HepG2 (cell line): ENCODE data around the gene IL1A. TPM values are rescaled to one million over a fixed set of nuclear protein-coding genes. Genes with fewer than 3 reads are reported as not detected.

Experiments
- ATAD3A ChIP-seq: sonication (generic); formaldehyde crosslinking; IDR thresholded peaks from 2 replicates; pipeline ENCODE4 v1.4.0; 2020; ENCODE audit warnings: missing genetic modification reagents
- BRD4 ChIP-seq: sonication (generic); formaldehyde crosslinking; IDR thresholded peaks from 2 replicates; pipeline ENCODE4 v1.4.0; 2020; ENCODE audit warnings: missing genetic modification reagents
- BRF2 ChIP-seq: sonication (generic); formaldehyde crosslinking; IDR thresholded peaks from 2 replicates; pipeline ENCODE4 v1.8.1; 2022; ENCODE audit warnings: mild to moderate bottlenecking, missing genetic modification reagents
- CBFB ChIP-seq: sonication (generic); formaldehyde crosslinking; IDR thresholded peaks from 2 replicates; pipeline ENCODE4 v1.4.0; 2020; ENCODE audit warnings: missing genetic modification reagents
- DNMT1 ChIP-seq: sonication (generic); formaldehyde crosslinking; IDR thresholded peaks from 2 replicates; pipeline ENCODE4 v1.5.1; 2020; ENCODE audit warnings: mild to moderate bottlenecking, missing genetic modification reagents
- FOXK2 ChIP-seq: fragments of 450-650 bp; IDR thresholded peaks from 2 replicates; pipeline ENCODE4 v1.6.1; 2016
- HHEX ChIP-seq: IDR thresholded peaks from 2 replicates; pipeline ENCODE4 v1.6.1; 2016; ENCODE audit warnings: control low read depth
- HOXD1 ChIP-seq: sonication (generic); formaldehyde crosslinking; IDR thresholded peaks from 2 replicates; pipeline ENCODE4 v1.5.0; 2020; ENCODE audit warnings: missing genetic modification reagents
- MTERF4 ChIP-seq: sonication (generic); formaldehyde crosslinking; IDR thresholded peaks from 2 replicates; pipeline ENCODE4 v1.8.0; 2023; ENCODE audit warnings: mild to moderate bottlenecking, missing genetic modification reagents
- NBN ChIP-seq: fragments of 450-650 bp; conservative IDR thresholded peaks from 2 replicates; pipeline ENCODE4 v1.6.1; 2017
- ONECUT2 ChIP-seq: sonication (generic); formaldehyde crosslinking; IDR thresholded peaks from 2 replicates; pipeline ENCODE4 v1.4.0; 2020; ENCODE audit warnings: missing genetic modification reagents
- PCBP2 ChIP-seq: fragments of 200-400 bp; formaldehyde crosslinking; optimal IDR thresholded peaks from 2 replicates; pipeline ENCODE3; 2018; ENCODE audit warnings: low read length, low read depth; ENCODE audit not compliant: poor library complexity, severe bottlenecking
- PPARG ChIP-seq: conservative IDR thresholded peaks from 2 replicates; pipeline ENCODE4 v1.6.1; 2016; ENCODE audit warnings: missing biosample characterization, missing genetic modification reagents
- PRDM10 ChIP-seq: sonication (generic); formaldehyde crosslinking; IDR thresholded peaks from 2 replicates; pipeline ENCODE4 v1.4.0; 2020; ENCODE audit warnings: low read depth, missing genetic modification reagents
- PRDM4 ChIP-seq: sonication (generic); formaldehyde crosslinking; IDR thresholded peaks from 2 replicates; pipeline ENCODE4 v1.9.0; 2021; ENCODE audit warnings: missing genetic modification reagents, borderline replicate concordance
- REXO4 ChIP-seq: sonication (generic); formaldehyde crosslinking; IDR thresholded peaks from 2 replicates; pipeline ENCODE4 v1.8.0; 2022; ENCODE audit warnings: missing genetic modification reagents, mild to moderate bottlenecking, borderline replicate concordance
- RFX5 ChIP-seq: IDR thresholded peaks from 2 replicates; pipeline ENCODE4 v1.6.1; 2011; ENCODE audit warnings: low read depth, low read length, improper control_type of control experiment
- RXRB ChIP-seq: IDR thresholded peaks from 2 replicates; pipeline ENCODE4 v1.6.1; 2016; ENCODE audit warnings: borderline replicate concordance, missing genetic modification reagents, missing compliant biosample characterization
- SALL2 ChIP-seq: sonication (generic); formaldehyde crosslinking; IDR thresholded peaks from 2 replicates; pipeline ENCODE4 v1.8.1; 2023; ENCODE audit warnings: mild to moderate bottlenecking, missing genetic modification reagents, inconsistent platforms
- SMYD3 ChIP-seq: sonication (generic); formaldehyde crosslinking; IDR thresholded peaks from 2 replicates; pipeline ENCODE4 v1.8.1; 2023; ENCODE audit warnings: mild to moderate bottlenecking, missing genetic modification reagents
- TGIF2 ChIP-seq: IDR thresholded peaks from 2 replicates; pipeline ENCODE4 v1.6.1; 2016; ENCODE audit warnings: control low read depth, missing compliant biosample characterization
- THAP7 ChIP-seq: sonication (generic); formaldehyde crosslinking; IDR thresholded peaks from 2 replicates; pipeline ENCODE4 v1.8.1; 2023; ENCODE audit warnings: mild to moderate bottlenecking, missing genetic modification reagents
- ZSCAN30 ChIP-seq: sonication (generic); formaldehyde crosslinking; IDR thresholded peaks from 2 replicates; pipeline ENCODE4 v1.5.0; 2020; ENCODE audit warnings: mild to moderate bottlenecking, missing genetic modification reagents
- polyA plus RNA-seq, 8 experiments: library from polyadenylated mRNA; depleted of rRNA in 3 of 8; stranded (reverse) in 7 of 8; unstranded in 1 of 8; fragments of >200 nt; fragmentation: Illumina TruSeq in 4 of 8; extraction: Trizol in 4 of 8; gene quantifications; 2 replicates each; pipeline versions ENCODE4 v1.2.1 to v1.2.3, GENCODE V29; 2011 to 2016; ENCODE audit warnings: low read depth in 4 of 8, missing spikeins in 1 of 8, mixed read lengths in 1 of 8; ENCODE audit not compliant: insufficient read depth in 1 of 8
- total RNA-seq, 5 experiments: library from RNA; depleted of rRNA; stranded (reverse); fragments of >200 nt; fragmentation: Illumina TruSeq; extraction: Trizol; gene quantifications; 2 replicates each; pipeline ENCODE4 v1.2.3, GENCODE V29; 2016; ENCODE audit warnings: low read depth in 1 of 5

Gene IL1A
- total and polyA plus RNA-seq, 2 of the 13 experiments (the other 11 are each of a cell fraction or from before 2014, with no cell fraction given), result not detected

GRCh38 chr2:112726487-112727190, 57.7 kb downstream of the IL1A start (continued):
- TF ChIP-seq PRDM4 (no peak), TGIF2 (CRISPR knock-in tag) (peak; percentile 0; the same call in 1 of the 2 replicates), BRF2 (CRISPR knock-in tag) (no peak), FOXK2 (no peak), PPARG (peak; percentile 43; the same call in 1 of the 2 replicates), SALL2 (CRISPR knock-in tag) (no peak; the same call in 1 of the 2 replicates), PCBP2 (no peak), BRD4 (no peak), ZSCAN30 (CRISPR knock-in tag) (no peak), ONECUT2 (CRISPR knock-in tag) (no peak), NBN (no peak), HOXD1 (CRISPR knock-in tag) (no peak), MTERF4 (CRISPR knock-in tag) (peak; percentile 86), DNMT1 (CRISPR knock-in tag) (no peak; the same call in 1 of the 2 replicates), CBFB (CRISPR knock-in tag) (peak; percentile 53; the same call in 1 of the 2 replicates), RXRB (CRISPR knock-in tag) (peak; percentile 85), THAP7 (CRISPR knock-in tag) (no peak), RFX5 (no peak), PRDM10 (CRISPR knock-in tag) (0 out of 2 replicates have a peak, but pooled peaks have one; percentile 18), SMYD3 (CRISPR knock-in tag) (no peak), REXO4 (CRISPR knock-in tag) (no peak), ATAD3A (no peak), HHEX (CRISPR knock-in tag) (no peak)
